ENCODE results near the gene RAB15. TPM values are rescaled to one million over a fixed set of nuclear protein-coding genes. Genes with fewer than 3 reads are reported as not detected.
A peak's percentile ranks its signal among the peaks of the same experiment; 100 is the strongest.

Gene RAB15
- 6.8 TPM for total RNA-seq

- ATAC-seq (peak; percentile 89), DNase-seq (ENCODE audit: low spot score) (peak; percentile 53)
These were observed at the start of gene RAB15 for GRCh38 chr14:64971943-64972791. TSS of gene RAB15 (minus strand) at chr14:64972336. CDS start at chr14:64972076, 260 bp downstream.

GRCh38 chr14:65019944-65020566 is 47.9 kb upstream of the RAB15 start:
- DNase-seq (ENCODE audit: low spot score), result no peak
- ATAC-seq, result peak; percentile 99

GRCh38 chr14:65016471-65016870 is 44.3 kb upstream of the RAB15 start:
- ATAC-seq, result no peak
- DNase-seq (ENCODE audit: low spot score), result no peak

GRCh38 chr14:65015391-65015790 is 43.3 kb upstream of the RAB15 start:
- DNase-seq (ENCODE audit: low spot score), result no peak

GRCh38 chr14:65012353-65012752 is 40.2 kb upstream of the RAB15 start:
- ATAC-seq, result no peak
- DNase-seq (ENCODE audit: low spot score), result peak; percentile 32

More at GRCh38 chr14:65015391-65015790, 43.3 kb upstream of the RAB15 start:
- no peak for ATAC-seq

GRCh38 chr14:65011538-65011937 is 39.4 kb upstream of the RAB15 start:
- ATAC-seq (no peak), DNase-seq (ENCODE audit: low spot score) (peak; percentile 32)

- peak; percentile 15 for DNase-seq (ENCODE audit: low spot score)
- ATAC-seq, result no peak
These were observed 38.2 kb upstream of the RAB15 start for GRCh38 chr14:65010211-65010931.

GRCh38 chr14:65007202-65007601 is 35.1 kb upstream of the RAB15 start:
- DNase-seq (ENCODE audit: low spot score) (no peak), ATAC-seq (no peak)

- DNase-seq (ENCODE audit: low spot score) (no peak), ATAC-seq (no peak)
These were observed 34.2 kb upstream of the RAB15 start for GRCh38 chr14:65006261-65006721.

- ATAC-seq (no peak), DNase-seq (ENCODE audit: low spot score) (no peak)
These were observed 31.3 kb upstream of the RAB15 start for GRCh38 chr14:65003394-65003793.

- DNase-seq (ENCODE audit: low spot score), result no peak
- ATAC-seq, result no peak
These were observed 30.6 kb upstream of the RAB15 start for GRCh38 chr14:65002586-65003210.

- ATAC-seq (no peak), DNase-seq (ENCODE audit: low spot score) (no peak)
These were observed 29.6 kb upstream of the RAB15 start for GRCh38 chr14:65001723-65002122.

GRCh38 chr14:65000898-65001591 is 28.9 kb upstream of the RAB15 start:
- DNase-seq (ENCODE audit: low spot score) (no peak), ATAC-seq (no peak)

- ATAC-seq, result no peak
- no peak for DNase-seq (ENCODE audit: low spot score)
These were observed 26.4 kb upstream of the RAB15 start for GRCh38 chr14:64998455-64998931.

- DNase-seq (ENCODE audit: low spot score), result no peak
- ATAC-seq, result no peak
These were observed 25.1 kb upstream of the RAB15 start for GRCh38 chr14:64997108-64997794.

GRCh38 chr14:64995291-64995690 is 23.2 kb upstream of the RAB15 start:
- DNase-seq (ENCODE audit: low spot score) (no peak), ATAC-seq (no peak)

- DNase-seq (ENCODE audit: low spot score) (no peak), ATAC-seq (no peak)
These were observed 22.4 kb upstream of the RAB15 start for GRCh38 chr14:64994540-64994939.

GRCh38 chr14:64993266-64993930 is 21.3 kb upstream of the RAB15 start:
- ATAC-seq, result no peak
- no peak for DNase-seq (ENCODE audit: low spot score)

GRCh38 chr14:64992328-64992885 is 20.3 kb upstream of the RAB15 start:
- ATAC-seq, result no peak
- no peak for DNase-seq (ENCODE audit: low spot score)

Data from left lobe of liver (tissue), 2 donors.